Muscle of leg (tissue), 11 donors: Measurements from ENCODE around the gene EIF1AD. TPM values are rescaled to one million over a fixed set of nuclear protein-coding genes. Genes with fewer than 3 reads are reported as not detected.

Experiments
- DNase-seq: peaks from one replicate; pipeline ENCODE4 v3.0.0; 2013
- H3K27ac ChIP-seq: one replicate; pipeline ENCODE4 v1.5.1; 2013; ENCODE audit warnings: mild to moderate bottlenecking, low read length, control low read depth
- H3K27me3 ChIP-seq: one replicate; pipeline ENCODE4 v1.6.1; 2013; ENCODE audit warnings: low read length; ENCODE audit not compliant: control insufficient read depth, insufficient read depth
- H3K36me3 ChIP-seq: one replicate; pipeline ENCODE4 v1.6.1; 2013; ENCODE audit warnings: low read length; ENCODE audit not compliant: control insufficient read depth, insufficient read depth
- H3K4me1 ChIP-seq: one replicate; pipeline ENCODE4 v1.6.1; 2013; ENCODE audit warnings: low read length; ENCODE audit not compliant: control insufficient read depth, insufficient read depth
- H3K4me3 ChIP-seq: one replicate; pipeline ENCODE4 v1.5.1; 2013; ENCODE audit warnings: low read length, control low read depth
- H3K9me3 ChIP-seq: replicated peaks from 2 replicates; pipeline ENCODE4 v1.6.1; 2013; ENCODE audit warnings: low read depth, low read length; ENCODE audit not compliant: control insufficient read depth
- WGBS: methylation state at CpG from one replicate; pipeline ENCODE4 v1.1.5; 2013; ENCODE audit warnings: missing lambda C conversion rate; ENCODE audit not compliant: insufficient coverage; 5-methylcytosine and 5-hydroxymethylcytosine counted together
- polyA plus RNA-seq, 8 donors: library from polyadenylated mRNA; unstranded; fragments of 120-200 nt; gene quantifications; one replicate each; pipeline versions ENCODE4 v1.2.1 to v1.2.3, GENCODE V29; 2013; ENCODE audit warnings: inconsistent platforms in 1 of 8, low replicate concordance in 1 of 8; ENCODE audit not compliant: insufficient read length in 8 of 8, insufficient read depth in 1 of 8
- total RNA-seq: library from RNA; stranded (reverse); fragments of 120-200 nt; gene quantifications from one replicate; pipeline ENCODE4 v1.2.4, GENCODE V29; 2013

Gene EIF1AD
- total and polyA plus RNA-seq, 9 donors, result 15.9 to 26.0 (median 19.2) TPM

DNA sequence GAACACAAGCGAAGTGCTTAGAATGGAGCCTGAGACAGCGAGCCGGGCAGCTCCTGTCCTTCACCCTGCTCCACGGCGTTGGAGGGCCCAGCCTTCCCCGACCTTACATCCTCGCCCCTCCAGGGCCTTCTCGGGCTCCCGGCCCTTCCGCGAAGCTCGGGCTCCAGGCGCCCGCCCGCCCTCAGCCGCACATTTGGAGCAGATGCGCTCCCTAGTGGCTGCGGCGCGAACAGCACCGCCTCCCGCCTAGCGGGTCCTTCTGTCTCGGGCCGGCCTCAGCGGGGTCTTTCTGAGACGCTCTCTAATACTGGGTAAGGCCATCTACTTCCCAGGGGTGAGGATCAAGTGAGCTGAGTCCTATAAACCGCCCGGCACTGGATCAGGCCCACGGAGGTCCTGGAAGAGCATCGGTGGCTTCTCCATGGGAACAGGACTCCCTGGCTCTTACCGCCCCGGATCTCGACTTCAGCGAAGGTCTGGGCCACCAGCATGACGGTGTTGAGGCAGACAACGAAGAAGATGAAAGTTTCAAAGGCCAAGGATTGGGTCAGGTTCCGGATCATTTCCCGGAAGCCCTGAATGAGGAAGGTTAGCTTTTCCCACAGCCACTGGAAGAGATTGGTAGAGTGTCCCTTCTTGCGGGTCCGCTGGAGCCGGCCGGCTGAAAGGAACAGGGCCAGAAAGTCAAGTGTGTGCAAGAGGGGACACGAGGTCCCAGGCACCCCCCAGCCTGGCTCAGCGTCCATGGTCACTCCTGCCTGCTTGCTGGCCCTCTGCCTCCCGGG is 20.6 kb upstream of the EIF1AD start:
- no peak overlapping the region for H3K27ac ChIP-seq
- no peaks in the 10 kb centered on the region for H3K36me3 ChIP-seq
- WGBS, result 25% methylated on average over 46 of the region's 46 CpGs
- peak; percentile 55 for DNase-seq
- H3K4me3 ChIP-seq, result no peak overlapping the region
- H3K4me1 ChIP-seq, result peaks cover 7% of the 10 kb centered on the region
- H3K9me3 ChIP-seq, result no peaks in the 10 kb centered on the region
- peaks cover 12% of the 10 kb centered on the region for H3K27me3 ChIP-seq

DNA sequence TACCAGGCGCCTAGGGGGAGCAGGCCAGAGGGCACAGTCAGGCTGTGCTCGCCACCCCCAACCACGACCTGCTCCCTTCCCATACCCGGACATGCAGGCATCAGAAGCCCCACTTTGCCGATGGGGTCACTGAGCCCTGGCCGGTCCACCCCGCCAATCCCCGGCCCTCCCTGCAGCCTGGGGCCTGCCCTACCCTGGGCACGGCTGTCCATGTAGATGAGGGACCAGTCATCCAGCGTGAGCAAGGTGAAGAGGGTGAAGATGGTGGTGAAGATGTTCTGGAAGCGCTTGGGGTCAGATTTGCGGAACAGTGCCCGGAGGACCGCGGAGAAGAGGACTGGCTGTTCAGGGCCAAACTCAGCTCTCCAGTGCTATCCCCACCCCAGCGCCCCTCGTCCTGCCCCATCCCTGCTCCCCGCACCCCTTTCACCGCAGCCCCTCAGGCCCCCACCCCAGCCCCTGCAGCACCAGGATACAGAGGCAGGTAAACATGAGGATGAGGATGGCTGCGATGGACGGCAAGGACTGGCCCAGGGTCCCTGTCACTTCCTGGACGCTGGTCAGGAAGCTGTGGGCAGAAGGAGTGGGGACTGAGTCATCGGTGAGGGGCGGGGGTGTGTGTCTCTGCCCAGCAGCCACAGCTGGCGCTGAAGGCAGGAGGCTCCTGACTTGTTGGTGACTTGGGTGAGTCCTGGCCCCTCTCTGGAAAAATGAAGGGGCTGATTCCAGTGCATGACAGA is 18.8 kb upstream of the EIF1AD start:
- H3K27ac ChIP-seq, result no peak overlapping the region
- no peak for DNase-seq
- H3K9me3 ChIP-seq, result no peaks in the 10 kb centered on the region
- WGBS, result 79% methylated on average over 15 of the region's 25 CpGs
- H3K4me3 ChIP-seq, result no peak overlapping the region
- peaks cover 12% of the 10 kb centered on the region for H3K4me1 ChIP-seq
- no peaks in the 10 kb centered on the region for H3K36me3 ChIP-seq
- peaks cover 12% of the 10 kb centered on the region for H3K27me3 ChIP-seq

DNA sequence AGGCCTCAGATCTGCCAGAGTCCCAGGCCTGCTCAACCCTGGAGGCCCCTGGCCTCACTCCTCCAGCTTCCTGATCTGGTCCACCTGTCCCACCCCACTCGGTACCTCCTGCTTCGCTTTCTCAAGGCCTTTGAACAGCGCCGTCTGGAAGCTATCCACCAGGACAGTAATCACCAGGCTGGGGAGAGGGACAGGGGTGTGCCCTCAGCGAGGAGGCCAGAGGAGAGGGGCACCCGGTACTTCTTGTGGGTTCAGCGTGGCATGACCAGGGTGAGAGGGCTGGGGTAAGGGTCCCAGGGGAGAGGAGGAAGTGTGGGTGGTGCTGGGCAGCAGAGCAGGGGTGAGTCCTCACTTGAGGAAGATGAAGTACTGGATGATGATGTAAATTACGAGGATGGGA is 18.3 kb upstream of the EIF1AD start:
- Histone ChIP-seq H3K9me3 (no peaks in the 10 kb centered on the region), H3K4me1 (peaks cover 17% of the 10 kb centered on the region), H3K36me3 (no peaks in the 10 kb centered on the region), H3K27me3 (peaks cover 12% of the 10 kb centered on the region), H3K4me3 (no peak overlapping the region), H3K27ac (no peak overlapping the region)
- 63% methylated on average over 5 of the region's 8 CpGs for WGBS
- DNase-seq, result no peak

DNA sequence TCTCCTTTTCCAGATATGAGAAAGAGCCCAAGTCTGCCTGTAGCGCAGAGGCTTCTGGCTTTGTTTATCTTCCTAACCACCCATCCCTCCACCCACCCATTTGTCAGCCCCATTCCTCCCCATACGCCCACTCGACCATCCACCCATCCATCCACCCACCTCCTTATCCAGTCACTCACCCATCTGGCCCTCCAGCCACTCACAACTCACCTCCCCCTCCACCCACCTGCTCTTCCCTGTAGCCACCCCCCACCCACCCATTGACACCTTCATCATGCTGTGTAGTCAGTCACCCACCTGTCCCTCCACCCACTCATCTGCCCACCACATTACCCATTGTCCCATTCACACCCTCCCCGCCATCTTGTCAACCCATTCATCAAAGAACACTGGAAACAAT is 15.4 kb upstream of the EIF1AD start:
- Histone ChIP-seq H3K4me3 (no peak overlapping the region), H3K27ac (no peak overlapping the region), H3K4me1 (peaks cover 13% of the 10 kb centered on the region), H3K27me3 (peaks cover 18% of the 10 kb centered on the region), H3K9me3 (no peaks in the 10 kb centered on the region), H3K36me3 (no peaks in the 10 kb centered on the region)
- 86% methylated on average over 3 of the region's 4 CpGs for WGBS
- no peak for DNase-seq

DNA sequence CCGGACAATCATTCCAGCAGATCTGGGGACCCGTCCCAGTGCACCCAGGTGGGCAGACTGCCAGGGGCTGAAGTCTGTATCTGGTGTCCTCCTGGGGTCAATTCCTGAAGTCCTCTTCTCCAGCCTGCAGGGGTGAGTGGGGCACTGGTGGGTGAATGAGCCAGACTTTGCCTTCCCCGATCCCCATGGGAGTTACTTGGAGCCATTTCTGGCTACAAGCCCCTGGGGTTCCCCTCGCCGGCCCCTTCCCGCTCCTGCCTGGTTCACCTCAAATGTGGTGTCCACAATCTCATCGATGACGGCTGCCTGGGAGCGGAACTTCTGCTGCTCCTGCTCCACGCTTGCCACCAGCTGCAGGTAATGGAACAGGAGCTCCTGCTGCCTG is 14.8 kb upstream of the EIF1AD start:
- peaks cover 12% of the 10 kb centered on the region for H3K4me1 ChIP-seq
- H3K27me3 ChIP-seq, result peaks cover 21% of the 10 kb centered on the region
- H3K4me3 ChIP-seq, result no peak overlapping the region
- no peaks in the 10 kb centered on the region for H3K36me3 ChIP-seq
- no peak overlapping the region for H3K27ac ChIP-seq
- 85% methylated on average over 9 of the region's 10 CpGs for WGBS
- no peaks in the 10 kb centered on the region for H3K9me3 ChIP-seq
- no peak for DNase-seq

DNA sequence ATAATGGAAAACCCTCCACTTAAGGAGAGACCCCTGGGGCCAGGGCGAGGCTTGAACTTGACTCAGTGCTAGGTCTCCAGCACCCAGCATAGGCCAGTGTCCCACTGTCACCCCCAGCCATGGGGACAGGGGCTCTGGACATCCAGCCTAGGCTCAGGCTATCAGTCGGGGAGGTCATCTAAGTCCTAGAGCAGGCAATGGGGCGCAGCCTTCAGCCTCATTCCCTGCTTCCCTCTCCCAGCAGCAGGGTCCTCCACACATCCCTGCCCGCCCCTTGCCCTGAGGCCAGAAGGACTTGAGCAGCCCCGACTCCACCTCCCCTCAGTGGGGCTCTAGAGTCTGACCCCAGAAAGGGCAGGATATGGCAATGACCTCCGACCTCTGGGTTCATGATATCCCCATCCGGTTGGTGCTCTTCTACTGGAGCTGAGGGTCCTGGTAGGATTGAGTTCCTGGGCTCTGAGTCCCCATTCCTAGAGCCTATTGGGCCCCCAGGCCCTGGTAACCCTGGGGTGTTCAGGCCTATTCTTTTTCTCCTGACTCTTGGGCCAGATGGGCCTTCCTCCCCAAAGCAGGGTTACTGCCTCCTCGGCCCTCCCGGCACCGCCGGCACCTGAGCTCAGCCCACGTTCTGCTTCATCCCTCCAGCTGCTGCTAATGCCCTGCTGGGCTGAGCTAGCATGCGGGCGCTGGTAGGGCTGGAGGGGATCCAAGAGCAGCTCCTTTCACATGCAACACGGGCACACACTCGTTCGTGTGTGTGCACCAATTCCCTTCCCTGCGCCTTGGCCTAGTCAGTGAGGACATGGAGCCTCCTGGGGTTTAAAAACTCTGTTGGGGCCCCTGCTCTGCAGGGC is 14.2 kb upstream of the EIF1AD start:
- H3K4me1 ChIP-seq, result peaks cover 12% of the 10 kb centered on the region
- peaks cover 27% of the 10 kb centered on the region for H3K27me3 ChIP-seq
- no peaks in the 10 kb centered on the region for H3K36me3 ChIP-seq
- DNase-seq, result no peak
- no peak overlapping the region for H3K27ac ChIP-seq
- no peaks in the 10 kb centered on the region for H3K9me3 ChIP-seq
- WGBS, result 72% methylated on average over 14 of the region's 18 CpGs
- H3K4me3 ChIP-seq, result no peak overlapping the region

DNA sequence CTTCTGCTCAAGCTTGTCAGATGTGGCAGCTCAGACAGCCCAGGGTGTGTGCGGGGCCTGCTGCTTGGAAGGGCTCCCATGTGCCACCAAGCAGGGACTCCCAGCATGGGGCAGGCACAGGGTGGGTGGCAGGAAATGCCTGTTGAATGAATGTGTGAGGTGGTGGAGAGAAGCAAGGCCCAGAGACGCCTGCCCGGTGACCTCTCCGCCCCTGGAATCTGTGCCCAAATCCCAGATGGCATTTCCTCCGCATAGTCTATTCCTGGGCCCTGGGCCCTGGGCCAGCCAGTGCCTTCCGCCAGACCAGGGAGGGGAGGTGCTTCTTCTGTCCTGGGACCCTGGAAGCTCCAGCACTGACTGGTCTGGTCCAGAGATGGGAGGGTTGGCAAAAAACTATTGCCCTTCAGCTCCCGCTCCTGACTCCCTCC is 13.5 kb upstream of the EIF1AD start:
- Histone ChIP-seq H3K9me3 (no peaks in the 10 kb centered on the region), H3K27ac (no peak overlapping the region), H3K4me3 (no peak overlapping the region), H3K4me1 (peaks cover 12% of the 10 kb centered on the region), H3K27me3 (peaks cover 34% of the 10 kb centered on the region), H3K36me3 (no peaks in the 10 kb centered on the region)
- no peak for DNase-seq
- 78% methylated on average over 5 of the region's 7 CpGs for WGBS

DNA sequence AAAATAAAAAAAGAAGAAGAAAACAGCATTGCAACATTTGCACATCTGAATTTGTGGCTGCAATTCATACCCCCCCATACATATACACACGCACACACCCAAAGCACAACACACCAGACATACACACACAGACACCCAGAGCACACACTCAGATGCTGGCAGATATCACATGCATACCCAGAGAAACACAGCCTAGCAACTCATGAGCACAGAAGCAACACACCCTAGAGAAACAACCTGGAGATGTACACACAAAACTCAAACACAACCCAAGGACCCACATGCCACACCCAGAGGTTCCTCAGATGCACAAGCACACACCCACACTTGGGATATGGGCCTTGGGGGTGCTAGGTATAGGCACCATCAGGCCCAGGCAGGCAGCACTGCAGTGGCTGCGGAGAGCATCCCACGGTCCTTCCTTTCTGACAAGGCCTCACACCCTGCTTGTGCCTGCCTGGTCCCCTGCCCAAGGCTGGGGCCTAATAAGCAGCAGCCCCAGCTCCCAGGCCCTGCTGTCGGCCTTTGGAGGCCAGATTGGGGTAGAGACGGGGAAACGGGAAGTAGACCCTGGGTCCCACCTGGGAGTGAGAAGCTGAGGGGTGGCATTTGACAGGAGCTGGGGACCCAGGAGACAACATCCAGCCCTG is 13.0 kb upstream of the EIF1AD start:
- WGBS, result 73% methylated on average over 6 of the region's 6 CpGs
- H3K27ac ChIP-seq, result no peak overlapping the region

DNA sequence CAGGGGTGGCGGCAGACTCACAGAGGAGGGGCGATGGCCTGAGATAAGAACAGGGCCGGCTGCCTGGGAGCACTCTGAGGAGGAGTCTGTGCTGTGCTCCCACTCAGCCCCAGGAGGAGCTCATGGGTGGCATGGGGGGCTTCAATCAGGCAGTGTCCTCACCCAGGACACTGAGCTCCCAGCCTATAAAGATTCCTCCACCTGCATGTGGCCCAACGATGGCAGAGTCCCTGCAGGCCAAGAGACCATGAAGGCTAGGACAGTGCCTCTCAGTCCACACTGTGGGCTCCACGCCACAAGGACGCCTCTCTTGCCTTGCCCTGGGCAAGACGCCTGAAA is 11.8 kb upstream of the EIF1AD start:
- no peaks in the 10 kb centered on the region for H3K36me3 ChIP-seq
- H3K27ac ChIP-seq, result no peak overlapping the region
- H3K27me3 ChIP-seq, result peaks cover 48% of the 10 kb centered on the region
- no peaks in the 10 kb centered on the region for H3K9me3 ChIP-seq
- H3K4me3 ChIP-seq, result no peak overlapping the region
- H3K4me1 ChIP-seq, result peaks cover 12% of the 10 kb centered on the region
- DNase-seq, result no peak
- 75% methylated on average over 4 of the region's 7 CpGs for WGBS

More for the DNA sequence above, 13.0 kb upstream of the EIF1AD start:
- no peaks in the 10 kb centered on the region for H3K9me3 ChIP-seq
- H3K4me3 ChIP-seq, result no peak overlapping the region
- peaks cover 12% of the 10 kb centered on the region for H3K4me1 ChIP-seq
- DNase-seq, result no peak
- H3K36me3 ChIP-seq, result no peaks in the 10 kb centered on the region
- peaks cover 40% of the 10 kb centered on the region for H3K27me3 ChIP-seq
